ENCODE measurements around the gene FUS. TPM values are rescaled to one million over a fixed set of nuclear protein-coding genes. Genes with fewer than 3 reads are reported as not detected.
A peak's percentile ranks its signal among the peaks of the same experiment; 100 is the strongest.
"Not testable (repeated sequence)": the region's sequence is repeated elsewhere in the genome, so short reads cannot be mapped to it uniquely, and the experiment has no call there.

FUS gene
- total RNA-seq, 1 donor from 2014 or later, result 82.2 TPM

DNA sequence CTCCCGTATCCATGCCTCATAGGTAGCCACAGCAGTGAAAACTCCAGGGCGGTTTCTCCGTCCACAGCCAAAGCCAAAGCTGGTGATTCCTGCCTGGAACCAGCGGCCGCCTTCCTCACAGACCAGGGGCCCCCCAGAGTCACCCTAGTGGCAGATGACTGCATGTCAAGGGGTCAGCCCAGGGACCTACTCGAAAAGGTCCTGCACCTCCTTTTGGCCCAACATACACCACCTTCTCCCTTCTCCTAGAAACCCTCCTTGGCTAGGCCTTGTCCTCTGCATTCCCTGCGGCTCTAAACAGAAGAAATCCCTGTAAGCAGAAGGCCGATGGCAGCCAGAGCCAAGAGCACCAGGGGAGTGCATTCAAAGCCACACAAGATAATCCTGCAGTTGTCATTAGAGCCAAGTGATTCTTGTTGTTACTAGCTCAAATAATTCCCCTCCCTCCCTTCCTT is 36.2 kb upstream of the FUS start:
- DNase-seq, result no peak

DNA sequence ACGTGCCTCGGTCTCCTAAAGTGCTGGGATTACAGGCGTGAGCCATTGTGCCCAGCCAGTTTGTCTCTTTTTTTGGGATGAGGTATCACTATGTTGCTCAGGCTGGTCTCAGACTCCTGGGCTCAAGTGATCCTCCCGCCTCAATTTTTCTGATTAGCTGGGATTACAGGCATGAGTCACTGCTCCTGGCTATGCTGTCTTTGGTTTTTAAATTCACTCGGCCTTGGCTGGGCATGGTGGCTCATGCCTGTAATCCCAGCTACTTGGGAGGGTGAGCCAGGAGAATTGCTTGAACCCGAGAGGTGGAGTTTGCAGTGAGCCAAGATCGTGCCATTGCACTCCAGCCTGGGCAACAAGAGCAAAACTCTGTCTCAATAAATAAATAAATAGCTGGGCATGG is 35.5 kb upstream of the FUS start:
- DNase-seq, result not testable (repeated sequence)

DNA sequence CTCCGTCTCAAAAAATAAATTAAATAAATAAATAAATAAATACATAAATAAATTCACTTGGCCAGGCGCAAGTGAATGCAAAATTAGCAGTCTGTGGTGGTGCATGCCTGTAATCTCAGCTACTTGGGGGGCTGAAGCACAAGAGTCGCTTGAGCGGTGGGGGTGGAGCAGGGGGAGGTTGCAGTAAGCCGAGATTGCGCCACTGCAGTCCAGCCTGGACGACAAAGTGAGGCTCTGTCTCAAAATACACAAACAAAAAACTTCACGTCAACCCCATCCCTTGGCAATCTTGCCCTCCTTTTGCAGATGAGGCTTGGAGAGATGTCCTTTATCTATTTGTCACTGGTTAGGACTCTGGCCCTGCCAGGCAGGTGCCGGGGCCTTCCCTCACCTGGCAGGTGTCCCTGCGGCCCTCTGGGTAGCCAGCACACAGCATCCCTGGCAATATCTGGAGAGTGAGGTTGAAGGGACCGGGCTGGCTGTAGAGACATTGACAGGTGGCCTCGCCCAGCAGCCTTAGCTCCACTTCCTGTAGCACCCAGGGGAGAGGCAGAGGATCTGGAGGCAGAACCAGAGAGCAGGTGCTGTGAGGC is 34.4 kb upstream of the FUS start:
- no peak for DNase-seq

DNA sequence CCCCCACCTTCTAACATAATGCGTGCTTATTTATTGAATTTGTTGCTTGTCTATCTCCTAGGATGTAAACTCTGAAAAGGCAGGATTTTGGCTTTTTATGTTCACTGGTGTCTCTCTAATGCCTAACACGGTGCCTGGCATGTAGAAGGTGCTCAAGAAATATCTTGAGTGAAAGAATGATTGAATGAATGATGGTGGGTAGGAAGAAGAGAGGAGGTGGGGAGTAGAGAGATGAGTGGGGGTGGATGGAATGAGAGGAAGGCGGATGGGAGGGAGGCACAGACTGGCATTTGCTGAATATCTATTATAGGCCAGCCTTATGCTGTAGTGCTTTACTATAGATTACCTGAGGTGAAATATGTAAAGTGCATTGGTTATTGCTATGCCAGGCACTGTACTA is 32.4 kb upstream of the FUS start:
- no peak for DNase-seq

DNA sequence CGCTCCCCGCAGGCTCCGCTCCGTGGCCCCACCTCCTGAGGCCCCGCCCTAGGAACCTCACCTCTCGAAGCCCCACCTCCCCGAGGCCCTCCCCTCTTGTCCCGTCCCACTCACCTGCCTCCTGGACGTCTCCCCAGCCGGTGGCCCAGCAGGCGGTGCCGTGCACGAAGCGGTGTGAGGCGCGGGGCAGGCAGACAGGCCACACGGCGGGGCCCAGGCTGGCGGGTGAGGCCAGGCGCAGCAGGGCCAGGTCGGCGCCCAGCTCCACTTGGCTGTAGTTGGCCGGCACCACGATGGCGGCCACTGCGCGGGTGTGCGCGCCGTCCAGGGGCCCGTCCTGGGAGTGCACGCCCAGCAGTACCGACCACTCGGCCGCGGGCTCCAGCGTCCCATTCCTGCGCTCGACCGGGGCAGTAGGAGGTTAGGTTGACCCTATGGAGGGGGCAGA is 31.6 kb upstream of the FUS start:
- no peak for DNase-seq

DNA sequence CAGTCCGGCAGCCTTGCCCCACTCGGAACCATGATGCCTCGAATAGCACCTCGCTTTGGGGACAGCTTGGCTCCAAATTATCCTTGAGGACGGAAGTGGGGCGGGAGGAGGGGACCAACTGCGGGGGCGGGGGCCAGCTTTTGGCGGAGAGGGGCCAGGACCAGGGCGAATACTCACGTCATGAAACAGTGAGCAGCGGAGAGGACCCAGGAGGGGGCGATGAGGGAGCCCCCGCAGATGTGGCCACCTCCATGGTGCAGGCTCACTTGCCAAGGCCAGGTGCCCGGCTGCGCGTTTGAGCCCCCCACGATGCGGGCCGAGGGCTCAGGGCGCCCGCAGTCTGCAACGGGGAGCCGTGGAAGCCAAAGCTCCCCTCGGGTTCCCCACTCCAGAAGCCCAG is 31.0 kb upstream of the FUS start:
- no peak for DNase-seq

DNA sequence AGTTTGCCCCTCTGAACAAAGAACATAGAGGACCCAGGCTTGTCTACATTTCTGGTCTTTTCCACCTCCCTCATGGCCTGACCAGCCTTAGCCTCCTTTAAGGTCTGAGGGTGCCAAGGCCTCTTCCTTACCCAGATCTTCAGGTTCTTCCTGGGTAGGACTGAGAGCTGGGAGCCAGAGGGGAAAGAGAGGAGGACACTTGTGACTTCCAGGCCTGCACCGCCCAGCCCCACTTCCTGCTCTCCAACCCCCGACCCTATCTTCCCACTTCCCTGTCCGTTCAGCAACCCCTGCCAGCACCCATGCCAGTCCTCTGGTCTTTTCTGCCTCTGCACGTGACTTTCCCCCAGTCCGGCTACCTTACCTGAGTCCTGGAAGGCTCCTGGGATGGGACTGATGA is 30.6 kb upstream of the FUS start:
- DNase-seq, result no peak

DNA sequence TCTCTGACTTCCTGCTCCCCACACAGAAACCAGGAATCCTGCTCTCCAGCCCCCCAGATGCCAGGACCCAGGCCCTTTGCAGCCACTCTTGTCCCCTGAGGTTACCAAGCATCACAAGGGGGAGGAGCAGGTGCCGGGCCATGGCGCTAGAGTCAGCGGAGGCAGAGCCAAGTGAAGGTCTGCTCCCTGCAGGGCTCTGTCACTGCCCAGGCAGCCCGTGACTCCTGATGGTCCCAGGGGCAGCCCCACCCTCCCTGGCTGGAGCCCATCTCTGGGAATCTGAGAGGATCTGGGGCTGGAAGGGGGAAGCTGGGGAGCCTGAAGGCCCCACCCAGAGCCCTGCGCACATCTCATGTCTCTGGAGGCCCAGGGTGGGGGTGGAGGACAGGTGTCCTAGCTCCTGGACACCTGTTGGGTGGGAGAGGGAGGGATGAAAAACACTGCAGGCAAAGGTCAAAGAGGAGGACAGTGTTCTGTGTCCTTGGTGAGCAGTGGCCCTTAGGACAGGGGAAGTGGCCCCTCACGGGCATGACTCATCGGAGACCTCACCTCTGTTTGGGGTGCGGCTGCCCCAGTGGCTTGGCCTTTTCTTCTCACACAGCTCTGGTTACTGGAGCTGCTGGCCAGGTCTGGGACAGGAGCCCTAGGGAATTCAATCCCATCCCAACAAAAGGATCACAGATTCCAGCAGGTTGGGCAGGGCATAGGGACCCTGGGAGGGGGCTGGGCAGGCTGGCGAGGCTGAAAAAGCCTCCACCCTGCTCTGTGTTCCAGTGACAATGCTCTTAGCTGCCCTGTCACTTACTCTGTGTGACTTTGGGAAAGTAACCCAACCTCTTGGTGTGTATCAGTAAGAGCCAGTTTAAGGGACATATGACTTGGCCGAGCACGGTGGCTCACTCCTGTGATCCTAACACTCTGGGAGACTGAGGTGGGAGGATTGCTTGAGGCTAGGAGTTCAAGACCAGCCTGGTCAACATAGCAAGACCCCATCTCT is 29.7 kb upstream of the FUS start, which contains the start of gene PRSS36:
Gene PRSS36 (minus strand): TSS at position 173 of the 997 bp plus-strand sequence. CDS start 31 bp downstream, at position 142.
- DNase-seq, result no peak

DNA sequence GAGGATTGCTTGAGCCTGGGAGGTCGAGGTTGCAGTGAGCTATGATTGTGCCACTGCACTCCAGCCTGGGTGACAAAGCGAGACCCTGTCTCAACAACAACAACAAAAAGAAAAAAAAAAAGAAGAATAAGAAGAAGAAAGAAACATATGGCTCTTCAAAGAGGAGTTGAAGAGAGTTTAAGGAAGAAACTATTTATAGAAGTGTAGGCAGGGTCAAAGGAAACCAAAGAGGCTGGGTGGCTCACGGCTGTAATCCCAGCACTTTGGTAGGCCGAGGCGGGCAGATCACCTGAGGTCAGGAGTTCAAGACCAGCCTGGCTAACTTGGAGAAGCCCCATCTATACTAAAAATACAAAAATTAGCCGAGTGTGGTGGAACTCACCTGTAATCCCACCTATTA is 29.0 kb upstream of the FUS start:
- not testable (repeated sequence) for DNase-seq

DNA sequence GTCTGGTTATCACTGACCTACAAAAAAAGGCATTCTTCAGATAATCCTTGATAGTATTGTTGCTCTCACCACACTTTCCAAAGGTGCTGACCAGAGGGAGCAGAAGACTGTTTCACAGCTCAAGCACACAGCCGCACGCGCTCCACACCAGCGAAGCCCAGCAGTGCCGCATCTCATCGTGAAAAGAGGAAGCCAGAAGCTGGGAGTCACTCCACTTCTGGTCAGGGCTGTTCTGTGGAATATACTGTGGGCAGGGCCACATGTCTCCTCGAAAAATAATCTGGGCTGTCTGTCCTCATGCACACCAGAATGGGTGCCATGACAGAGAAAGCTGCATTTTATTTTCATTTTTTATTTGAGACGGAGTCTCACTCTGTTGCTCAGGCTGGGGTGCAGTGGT is 22.8 kb upstream of the FUS start:
- no peak for DNase-seq

DNA sequence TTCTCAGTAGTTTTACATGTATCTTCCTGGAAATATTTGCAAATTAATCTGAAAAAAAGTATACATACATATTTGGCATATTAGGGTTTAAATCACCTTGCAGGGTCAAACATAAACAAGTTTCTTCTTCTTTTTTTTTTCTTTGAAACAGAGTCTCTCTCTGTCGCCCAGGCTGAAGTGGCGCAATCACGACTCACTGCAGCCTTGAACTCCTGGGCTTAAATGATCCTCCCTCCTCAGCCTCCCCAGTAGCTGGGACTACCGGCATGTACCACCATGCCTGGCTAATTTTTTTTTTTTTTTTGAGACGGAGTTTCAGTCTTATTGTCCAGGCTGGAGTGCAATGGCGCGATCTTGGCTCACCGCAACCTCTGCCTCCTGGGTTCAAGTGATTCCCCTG is 12.6 kb upstream of the FUS start:
- no peak for DNase-seq

DNA sequence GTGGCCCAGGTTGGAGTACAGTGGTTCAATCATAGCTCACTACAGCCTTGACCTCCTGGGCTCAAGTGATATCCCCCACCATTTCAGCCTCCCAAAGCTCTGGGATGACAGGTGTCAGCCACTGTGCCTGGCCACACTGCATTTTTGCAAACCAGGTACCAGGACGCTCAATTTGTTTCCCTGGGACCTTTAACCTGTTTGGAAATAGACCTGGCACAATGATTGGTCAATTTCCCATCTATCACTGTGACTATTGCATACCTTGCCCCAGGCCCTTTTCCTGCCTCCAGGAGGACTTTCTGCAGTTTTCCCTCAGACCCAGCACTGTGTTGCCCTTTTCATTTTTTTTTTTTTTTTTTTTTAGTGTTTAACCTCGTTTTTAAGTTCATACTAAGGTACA is 11.1 kb upstream of the FUS start:
- DNase-seq, result no peak

DNA sequence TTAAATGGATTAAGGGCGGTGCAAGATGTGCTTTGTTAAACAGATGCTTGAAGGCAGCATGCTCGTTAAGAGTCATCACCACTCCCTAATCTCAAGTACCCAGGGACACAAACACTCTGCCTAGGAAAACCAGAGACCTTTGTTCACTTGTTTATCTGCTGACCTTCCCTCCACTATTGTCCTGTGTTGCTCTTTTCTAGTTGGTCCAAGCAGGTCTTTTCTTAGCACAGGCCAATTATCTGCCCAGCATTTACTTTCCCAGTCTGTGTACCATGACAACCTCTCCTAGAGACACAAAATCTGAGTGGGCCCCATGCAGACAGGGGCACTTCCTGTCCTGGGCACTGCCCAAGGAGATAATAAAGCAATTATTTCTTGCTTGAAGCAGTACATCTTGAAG is 9.9 kb upstream of the FUS start:
- DNase-seq, result not testable (repeated sequence)

DNA sequence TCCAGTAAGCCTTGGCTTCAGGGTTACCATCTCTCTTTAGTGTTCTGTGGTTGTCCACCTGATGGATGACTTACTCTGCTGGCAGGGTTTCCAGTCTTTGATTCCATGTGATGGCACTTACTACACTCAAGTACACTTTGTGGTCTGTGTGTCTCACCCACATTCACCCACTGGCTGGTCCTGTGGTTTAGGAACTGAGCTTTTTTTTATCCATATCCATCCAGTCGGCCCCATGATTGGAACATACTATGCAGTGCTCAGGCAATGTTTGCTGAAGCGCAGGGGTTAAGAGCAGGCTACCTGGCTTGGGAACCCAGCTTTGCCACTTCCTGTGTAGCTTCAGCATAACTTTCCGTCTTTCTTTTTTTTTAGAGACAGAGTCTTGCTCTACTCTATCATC is 2.8 kb upstream of the FUS start:
- no peak for DNase-seq

DNA sequence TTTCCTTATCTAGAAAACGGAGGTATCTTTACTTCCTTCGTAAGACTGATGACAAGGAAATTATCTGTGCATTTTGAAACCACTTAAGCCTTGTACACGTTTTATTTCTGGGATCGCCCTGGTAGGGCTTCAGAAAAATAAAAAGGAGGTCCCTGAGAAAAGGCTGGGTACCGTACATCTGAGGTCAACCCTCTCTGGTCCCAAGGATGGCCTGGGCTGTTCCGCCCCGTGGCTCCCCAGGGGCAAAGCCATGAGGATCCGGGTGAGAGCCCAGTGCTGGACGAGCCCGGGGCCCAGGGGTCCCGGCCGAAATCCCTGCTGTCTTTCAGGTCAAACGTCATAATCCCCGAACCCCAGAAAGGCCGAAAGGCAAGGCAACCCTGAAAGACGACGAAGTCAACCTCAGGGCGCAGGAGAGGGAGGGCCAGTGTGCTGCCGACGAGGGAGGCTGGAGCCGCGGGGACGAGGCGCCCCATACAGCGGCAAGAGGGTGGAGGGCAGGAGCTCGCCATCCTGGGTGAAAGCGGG is 656 bp upstream of the FUS start:
- DNase-seq, result peak; percentile 26

DNA sequence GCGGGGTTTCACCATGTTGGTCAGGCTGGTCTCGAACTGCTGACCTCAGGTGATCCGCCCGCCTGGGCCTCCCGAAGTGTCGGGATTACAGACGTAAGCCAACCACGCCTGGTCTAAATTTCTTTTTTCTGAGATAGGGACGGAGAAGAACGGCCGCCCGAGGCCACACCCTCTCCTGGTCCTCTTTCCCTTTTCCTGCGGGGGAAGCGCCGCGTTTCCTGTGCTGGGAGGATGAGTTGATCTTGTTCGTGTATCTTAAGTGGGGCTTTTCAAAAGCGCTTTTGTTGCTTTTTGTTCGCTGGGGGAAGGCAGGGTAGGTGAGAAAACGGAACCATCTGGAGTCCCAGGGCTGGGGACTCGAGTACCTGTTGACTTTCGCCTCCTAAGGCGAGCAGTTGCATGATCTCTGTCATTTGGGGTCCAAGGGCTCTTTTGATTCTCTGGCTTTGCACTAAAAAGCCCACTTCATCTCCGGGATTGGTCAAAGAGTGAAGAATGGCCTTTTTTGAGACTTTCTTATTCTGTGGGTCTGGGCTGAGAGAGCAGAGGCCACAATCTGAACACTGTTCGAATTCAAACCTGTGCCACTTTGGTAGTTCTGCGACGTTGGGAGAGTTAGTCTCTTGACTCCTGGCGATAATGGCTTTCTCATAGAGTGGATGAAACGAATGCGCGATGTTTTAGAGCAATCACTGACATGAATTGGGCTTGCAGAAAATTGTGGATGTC is 1.3 kb downstream of the FUS start:
- DNase-seq, result peak; percentile 32

DNA sequence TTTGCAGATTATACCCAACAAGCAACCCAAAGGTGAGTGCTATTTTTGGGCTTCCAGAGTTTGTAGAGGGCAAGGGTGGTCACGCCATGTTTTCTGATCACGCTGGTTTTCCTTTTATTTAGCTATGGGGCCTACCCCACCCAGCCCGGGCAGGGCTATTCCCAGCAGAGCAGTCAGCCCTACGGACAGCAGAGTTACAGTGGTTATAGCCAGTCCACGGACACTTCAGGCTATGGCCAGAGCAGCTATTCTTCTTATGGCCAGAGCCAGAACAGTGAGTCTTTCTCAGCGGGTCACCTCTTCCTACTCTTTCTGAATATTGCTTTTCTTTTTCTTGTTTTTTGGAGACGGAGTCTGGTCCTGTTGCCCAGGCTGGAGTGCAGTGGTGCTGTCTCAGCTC is 2.5 kb downstream of the FUS start:
- DNase-seq, result no peak

DNA sequence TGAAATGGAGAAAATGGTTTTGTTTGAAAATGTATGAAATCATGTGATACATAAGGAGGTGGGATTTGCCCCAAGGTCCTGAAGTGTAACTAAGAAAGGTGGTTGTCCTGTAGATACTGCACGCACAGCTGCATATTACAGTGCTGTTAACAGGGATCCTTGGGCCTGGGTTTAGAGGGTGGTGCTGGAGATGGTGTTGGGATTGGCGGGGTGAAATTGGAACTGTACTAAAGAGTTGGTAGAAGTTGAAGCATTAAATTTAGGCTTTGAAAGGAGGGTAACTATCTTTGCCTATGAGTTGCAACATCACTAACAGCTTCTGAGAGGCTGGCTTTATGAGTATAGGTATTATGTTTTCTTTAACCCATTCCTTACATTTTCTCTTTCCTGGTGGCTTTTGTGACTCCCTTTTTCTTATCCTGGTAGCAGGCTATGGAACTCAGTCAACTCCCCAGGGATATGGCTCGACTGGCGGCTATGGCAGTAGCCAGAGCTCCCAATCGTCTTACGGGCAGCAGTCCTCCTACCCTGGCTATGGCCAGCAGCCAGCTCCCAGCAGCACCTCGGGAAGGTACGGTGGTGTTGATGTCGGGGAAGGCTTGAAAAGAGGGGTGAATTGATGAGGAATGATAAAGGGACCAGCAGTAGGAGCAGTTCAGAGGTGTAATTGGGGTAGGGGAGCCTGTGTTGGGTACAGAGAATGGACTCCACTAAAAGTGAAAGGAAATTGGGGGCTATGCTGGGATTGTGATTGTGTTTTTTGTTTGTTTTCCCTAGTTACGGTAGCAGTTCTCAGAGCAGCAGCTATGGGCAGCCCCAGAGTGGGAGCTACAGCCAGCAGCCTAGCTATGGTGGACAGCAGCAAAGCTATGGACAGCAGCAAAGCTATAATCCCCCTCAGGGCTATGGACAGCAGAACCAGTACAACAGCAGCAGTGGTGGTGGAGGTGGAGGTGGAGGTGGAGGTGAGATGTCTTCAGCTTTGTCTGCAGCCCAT is 3.8 kb downstream of the FUS start:
- no peak for DNase-seq

DNA sequence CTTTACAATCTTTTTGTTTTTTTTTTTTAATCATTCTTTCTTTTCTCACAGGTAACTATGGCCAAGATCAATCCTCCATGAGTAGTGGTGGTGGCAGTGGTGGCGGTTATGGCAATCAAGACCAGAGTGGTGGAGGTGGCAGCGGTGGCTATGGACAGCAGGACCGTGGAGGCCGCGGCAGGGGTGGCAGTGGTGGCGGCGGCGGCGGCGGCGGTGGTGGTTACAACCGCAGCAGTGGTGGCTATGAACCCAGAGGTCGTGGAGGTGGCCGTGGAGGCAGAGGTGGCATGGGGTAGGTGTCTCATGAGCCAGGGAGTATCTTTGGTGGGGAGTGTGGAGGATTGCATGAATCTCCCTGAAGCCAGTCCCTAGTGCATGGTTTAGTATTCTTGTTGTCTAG is 4.9 kb downstream of the FUS start:
- DNase-seq, result no peak

DNA sequence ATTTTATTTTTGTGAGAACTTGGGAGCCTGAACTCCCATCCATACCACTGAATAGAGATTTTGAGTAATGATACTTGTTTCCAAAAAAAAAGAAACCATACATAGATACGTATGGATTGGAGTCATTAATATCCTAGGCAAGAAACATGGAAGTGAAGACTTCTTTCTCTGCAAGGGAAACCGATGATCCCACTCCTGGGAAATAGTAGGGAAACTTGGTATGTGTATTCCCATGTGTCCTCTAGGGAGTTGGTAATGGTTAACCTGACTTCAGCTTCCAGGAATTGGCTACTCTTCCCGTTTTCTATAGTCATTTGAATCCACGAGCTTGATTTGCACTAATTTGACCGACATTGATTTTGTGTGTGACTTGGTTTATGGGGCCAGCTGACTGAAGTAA is 5.4 kb downstream of the FUS start:
- DNase-seq, result no peak

DNA sequence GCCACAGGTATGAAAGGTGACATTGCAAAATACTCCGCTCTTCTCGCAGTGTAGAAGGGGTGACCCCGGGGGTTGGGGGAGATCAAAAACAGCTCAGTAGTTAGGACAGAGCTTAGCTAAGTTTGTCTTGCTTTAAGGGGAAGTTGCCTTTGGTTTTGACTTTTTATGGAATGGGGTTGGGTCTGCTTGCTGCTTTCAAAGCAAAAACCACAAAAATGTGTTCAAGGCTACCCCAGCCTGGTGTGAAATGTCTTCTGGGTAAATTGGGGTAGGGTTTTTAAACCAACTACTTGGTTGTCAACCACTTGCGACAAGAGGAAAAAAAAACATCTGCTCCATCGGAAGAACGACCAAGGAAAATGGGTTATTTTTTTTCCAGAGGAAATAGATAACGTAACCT is 6.2 kb downstream of the FUS start:
- no peak for DNase-seq

All from tongue (tissue), 2 donors.